Neural progenitor cell (in vitro differentiated cells): ENCODE results near the gene AVEN. TPM values are rescaled to one million over a fixed set of nuclear protein-coding genes. Genes with fewer than 3 reads are reported as not detected.

Experiments used
- DNase-seq: peaks from one replicate; pipeline ENCODE4 v3.0.0-alpha.2; 2016; ENCODE audit warnings: low spot score
- H2AFZ ChIP-seq: fragments of 200-600 bp; sonication (generic); replicated peaks from 2 replicates; pipeline ENCODE4 v1.6.1; 2016; ENCODE audit warnings: antibody characterized with exemption
- H3F3A ChIP-seq: fragments of 200-600 bp; sonication (generic); 2 replicates; pipeline ENCODE4 v1.6.1; 2016; ENCODE audit warnings: antibody characterized with exemption, low read depth
- H3K27ac ChIP-seq: fragments of 200-600 bp; sonication (generic); 2 replicates; pipeline ENCODE4 v1.5.1; 2016; ENCODE audit warnings: mild to moderate bottlenecking
- H3K27me3 ChIP-seq: fragments of 200-600 bp; sonication (generic); 2 replicates; pipeline ENCODE4 v1.6.1; 2016; ENCODE audit warnings: mild to moderate bottlenecking, moderate library complexity
- H3K36me3 ChIP-seq: fragments of 200-600 bp; sonication (generic); 2 replicates; pipeline ENCODE4 v1.5.1; 2016
- H3K4me1 ChIP-seq: fragments of 200-600 bp; sonication (generic); 2 replicates; pipeline ENCODE4 v1.6.1; 2016; ENCODE audit warnings: mixed run types
- H3K4me2 ChIP-seq: fragments of 200-600 bp; sonication (generic); 2 replicates; pipeline ENCODE4 v1.6.1; 2016
- H3K4me3 ChIP-seq: fragments of 200-600 bp; sonication (generic); 2 replicates; pipeline ENCODE4 v1.5.1; 2016
- H3K79me2 ChIP-seq: fragments of 200-600 bp; sonication (generic); 2 replicates; pipeline ENCODE4 v1.6.1; 2016; ENCODE audit warnings: low read depth
- H3K9ac ChIP-seq: fragments of 200-600 bp; sonication (generic); 2 replicates; pipeline ENCODE4 v1.6.1; 2016
- H3K9me3 ChIP-seq: fragments of 200-600 bp; sonication (generic); 2 replicates; pipeline ENCODE4 v1.5.1; 2016; ENCODE audit warnings: low read depth
- H4K20me1 ChIP-seq: fragments of 200-600 bp; sonication (generic); 2 replicates; pipeline ENCODE4 v1.6.1; 2016; ENCODE audit warnings: low read depth
- H3K27ac Mint-ChIP-seq: 3 replicates; pipeline ENCODE4 v1.8.0; 2021; ENCODE audit warnings: mixed read lengths
- H3K27me3 Mint-ChIP-seq: 2 replicates; pipeline ENCODE4 v1.8.0; 2022; ENCODE audit warnings: low read depth, mild to moderate bottlenecking, inconsistent platforms, moderate library complexity, mixed read lengths; ENCODE audit not compliant: insufficient read depth
- H3K36me3 Mint-ChIP-seq: 3 replicates; pipeline ENCODE4 v1.8.0; 2021; ENCODE audit warnings: mixed read lengths
- H3K4me1 Mint-ChIP-seq: 3 replicates; pipeline ENCODE4 v1.8.0; 2021; ENCODE audit warnings: mixed read lengths
- H3K4me3 Mint-ChIP-seq: 3 replicates; pipeline ENCODE4 v1.8.0; 2021; ENCODE audit warnings: mild to moderate bottlenecking, moderate library complexity, mixed read lengths
- H3K9me3 Mint-ChIP-seq: 3 replicates; pipeline ENCODE4 v1.8.0; 2020; ENCODE audit warnings: mixed read lengths
- CTCF ChIP-seq: fragments of 200-600 bp; sonication (generic); IDR thresholded peaks from 2 replicates; pipeline ENCODE4 v1.5.1; 2017; ENCODE audit warnings: antibody characterized with exemption, mild to moderate bottlenecking
- EZH2 ChIP-seq: fragments of 200-600 bp; sonication (generic); IDR thresholded peaks from 2 replicates; pipeline ENCODE4 v1.6.1; 2017; ENCODE audit warnings: antibody characterized with exemption, mild to moderate bottlenecking, moderate library complexity
- EZH2phosphoT487 ChIP-seq: fragments of 200-600 bp; sonication (generic); IDR thresholded peaks from 2 replicates; pipeline ENCODE4 v1.6.1; 2017; ENCODE audit warnings: antibody characterized with exemption
- total RNA-seq: library from RNA; depleted of rRNA; stranded (reverse); fragments of >200 nt; gene quantifications from 2 replicates; pipeline ENCODE4 v1.2.3, GENCODE V29; 2015; ENCODE audit warnings: low replicate concordance

The AVEN gene
- total RNA-seq, 1 donor from 2014 or later: 21.9 TPM

- Histone ChIP-seq H3K4me3 (no peak overlapping the region), H3K4me1 (no peaks in the 10 kb centered on the region), H3K27me3 (no peaks in the 10 kb centered on the region), H2AFZ (no peak overlapping the region), H3F3A (no peaks in the 10 kb centered on the region), H4K20me1 (no peaks in the 10 kb centered on the region), H3K9me3 (no peaks in the 10 kb centered on the region), H3K79me2 (no peaks in the 10 kb centered on the region), H3K4me2 (no peak overlapping the region), H3K36me3 (no peaks in the 10 kb centered on the region), H3K27ac (no peak overlapping the region), H3K9ac (no peak overlapping the region)
- no peak for TF ChIP-seq CTCF
- TF ChIP-seq EZH2phosphoT487: no peak
- TF ChIP-seq EZH2: no peak
- Mint-ChIP-seq H3K4me1 (peaks cover 9% of the 10 kb centered on the region), H3K4me3 (no peak overlapping the region), H3K9me3 (peaks cover 13% of the 10 kb centered on the region), H3K27me3 (peaks cover 2% of the 10 kb centered on the region), H3K27ac (no peak overlapping the region), H3K36me3 (peaks cover 10% of the 10 kb centered on the region)
- DNase-seq: no peak
These were observed 24.4 kb downstream of the AVEN start for GRCh38 chr15:34014556-34014955.

GRCh38 chr15:34013746-34014145 lies 25.3 kb downstream of the AVEN start:
- peaks cover 2% of the 10 kb centered on the region for H3K27me3 Mint-ChIP-seq
- no peak overlapping the region for H2AFZ ChIP-seq
- H3K27me3 ChIP-seq: no peaks in the 10 kb centered on the region

GRCh38 chr15:34012461-34013028 lies 26.5 kb downstream of the AVEN start:
- Histone ChIP-seq H3K9me3 (no peaks in the 10 kb centered on the region), H3K4me3 (no peak overlapping the region), H3K4me2 (no peak overlapping the region), H2AFZ (no peak overlapping the region), H3K4me1 (no peaks in the 10 kb centered on the region), H3K27ac (no peak overlapping the region), H3F3A (no peaks in the 10 kb centered on the region), H3K27me3 (no peaks in the 10 kb centered on the region), H3K9ac (no peak overlapping the region), H3K36me3 (no peaks in the 10 kb centered on the region), H4K20me1 (no peaks in the 10 kb centered on the region), H3K79me2 (no peaks in the 10 kb centered on the region)
- Mint-ChIP-seq H3K27ac (no peak overlapping the region), H3K4me1 (peaks cover 9% of the 10 kb centered on the region), H3K9me3 (peaks cover 12% of the 10 kb centered on the region), H3K36me3 (peaks cover 5% of the 10 kb centered on the region), H3K27me3 (peaks cover 2% of the 10 kb centered on the region), H3K4me3 (no peak overlapping the region)
- DNase-seq: no peak
- no peak for TF ChIP-seq EZH2
- TF ChIP-seq CTCF: no peak
- TF ChIP-seq EZH2phosphoT487: no peak

More at GRCh38 chr15:34013746-34014145, 25.3 kb downstream of the AVEN start:
- no peak overlapping the region for H3K9ac ChIP-seq
- no peak for DNase-seq
- no peaks in the 10 kb centered on the region for H3F3A ChIP-seq
- H3K79me2 ChIP-seq: no peaks in the 10 kb centered on the region
- no peak overlapping the region for H3K4me3 ChIP-seq
- no peaks in the 10 kb centered on the region for H3K4me1 ChIP-seq
- Mint-ChIP-seq H3K4me1 (peaks cover 9% of the 10 kb centered on the region), H3K36me3 (peaks cover 10% of the 10 kb centered on the region), H3K4me3 (no peak overlapping the region), H3K9me3 (peaks cover 14% of the 10 kb centered on the region), H3K27ac (no peak overlapping the region)
- TF ChIP-seq EZH2 (no peak), EZH2phosphoT487 (no peak), CTCF (no peak)
- H3K4me2 ChIP-seq: no peak overlapping the region
- H3K9me3 ChIP-seq: no peaks in the 10 kb centered on the region
- no peaks in the 10 kb centered on the region for H4K20me1 ChIP-seq
- no peak overlapping the region for H3K27ac ChIP-seq
- H3K36me3 ChIP-seq: no peaks in the 10 kb centered on the region
